ENCODE measurements around the gene IKZF3. TPM values are rescaled to one million over a fixed set of nuclear protein-coding genes. Genes with fewer than 3 reads are reported as not detected.

The IKZF3 gene
- total RNA-seq, 6 experiments from 2014 or later: 0.22 to 1.9 (median 0.92) TPM

- Histone ChIP-seq H3K4me3 (no peak overlapping the region), H3K27me3 (no peaks in the 10 kb centered on the region), H3K4me1 (peaks cover 0 to 4% (median 0%) of the 10 kb centered on the region in 4 donors), H3K9me3 (no peaks in the 10 kb centered on the region), H3K27ac (no peak overlapping the region), H3K36me3 (no peaks in the 10 kb centered on the region)
- ATAC-seq: no peak
- 77% methylated on average over 8 of the region's 8 CpGs for whole genome bisulfite sequencing (ENCODE audit: insufficient coverage, low coverage, low lambda C conversion rate, missing lambda C conversion rate)
- no peak for TF ChIP-seq CTCF (IDR thresholded peaks at IDR 0.05)
- no peak for TF ChIP-seq POLR2A (IDR thresholded peaks at IDR 0.05)
- no peak for DNase-seq
- intact Hi-C loops (cut with DNase I): no loop called here
These were observed 76.2 kb downstream of the IKZF3 start for GRCh38 chr17:39787743-39788484.

GRCh38 chr17:39787041-39787440 lies 77.1 kb downstream of the IKZF3 start:
- TF ChIP-seq CTCF (IDR thresholded peaks at IDR 0.05): no peak
- no peak for TF ChIP-seq POLR2A (IDR thresholded peaks at IDR 0.05)
- intact Hi-C loops (cut with DNase I): no loop called here
- no peaks in the 10 kb centered on the region for H3K36me3 ChIP-seq
- H3K4me3 ChIP-seq: no peak overlapping the region
- ATAC-seq (peak in 1 of 4 donors; percentile 57), DNase-seq (no peak)
- H3K9me3 ChIP-seq: no peaks in the 10 kb centered on the region
- H3K27ac ChIP-seq: no peak overlapping the region
- peaks cover 0 to 4% (median 0%) of the 10 kb centered on the region in 4 donors for H3K4me1 ChIP-seq
- no peaks in the 10 kb centered on the region for H3K27me3 ChIP-seq

- no peak overlapping the region for H3K27ac ChIP-seq
- TF ChIP-seq CTCF (IDR thresholded peaks at IDR 0.05) (no peak), POLR2A (IDR thresholded peaks at IDR 0.05) (no peak)
- intact Hi-C loops (cut with DNase I): no loop called here
- H3K9me3 ChIP-seq: no peaks in the 10 kb centered on the region
- 92% methylated on average over 1 of the region's 1 CpG for WGBS (ENCODE audit: insufficient coverage, low coverage, low lambda C conversion rate, missing lambda C conversion rate)
- no peak for ATAC-seq
- no peaks in the 10 kb centered on the region for H3K27me3 ChIP-seq
- H3K4me1 ChIP-seq: peaks cover 0 to 4% (median 0%) of the 10 kb centered on the region in 4 donors
- no peaks in the 10 kb centered on the region for H3K36me3 ChIP-seq
- no peak for DNase-seq
- H3K4me3 ChIP-seq: no peak overlapping the region
These were observed 81.1 kb downstream of the IKZF3 start for GRCh38 chr17:39782980-39783379.

- 27% methylated on average over 4 of the region's 4 CpGs for WGBS (ENCODE audit: insufficient coverage, low coverage, low lambda C conversion rate, missing lambda C conversion rate)
- H3K27me3 ChIP-seq: no peaks in the 10 kb centered on the region
- TF ChIP-seq CTCF (IDR thresholded peaks at IDR 0.05) (no peak), POLR2A (IDR thresholded peaks at IDR 0.05) (no peak)
- DNase-seq (no peak), ATAC-seq (no peak)
- no peaks in the 10 kb centered on the region for H3K36me3 ChIP-seq
- intact Hi-C loops (cut with DNase I): no loop called here
- H3K9me3 ChIP-seq: no peaks in the 10 kb centered on the region
- H3K27ac ChIP-seq: no peak overlapping the region
- H3K4me3 ChIP-seq: no peak overlapping the region
- H3K4me1 ChIP-seq: peaks cover 0 to 4% (median 0%) of the 10 kb centered on the region in 4 donors
These were observed 81.6 kb downstream of the IKZF3 start for GRCh38 chr17:39782481-39782880.

All from right lobe of liver (tissue), 6 donors.